Natural killer cell (primary cell): ENCODE measurements around the gene SLC26A4. TPM values are rescaled to one million over a fixed set of nuclear protein-coding genes. Genes with fewer than 3 reads are reported as not detected.
"Not testable (repeated sequence)": the region's sequence is repeated elsewhere in the genome, so short reads cannot be mapped to it uniquely, and the experiment has no call there.

ENCODE experiments used
- ATAC-seq, 3 donors: fragments of 150-1000 bp in 2 of 3; fragments of 200-7000 bp in 1 of 3; cut with Tn5 transposase; 1 replicate in 1 of 3; 2 replicates in 2 of 3; pipeline ENCODE4 v1.10.0; 2021; ENCODE audit warnings: mild to moderate bottlenecking in 2 of 3, moderate library complexity in 2 of 3
- DNase-seq, 2 donors: peaks; one replicate each; pipeline versions ENCODE4 v3.0.0 to v3.0.0-alpha.2; 2013 to 2021; ENCODE audit warnings: mixed read lengths in 1 of 2
- H3K27ac ChIP-seq: one replicate; pipeline ENCODE4 v1.5.1; 2013; ENCODE audit warnings: mild to moderate bottlenecking, low read length
- H3K27me3 ChIP-seq: one replicate; pipeline ENCODE4 v1.6.1; 2013; ENCODE audit warnings: low read length; ENCODE audit not compliant: control insufficient read depth, insufficient read depth
- H3K36me3 ChIP-seq: one replicate; pipeline ENCODE4 v1.6.1; 2013; ENCODE audit warnings: low read length; ENCODE audit not compliant: control insufficient read depth, insufficient read depth
- H3K4me1 ChIP-seq: one replicate; pipeline ENCODE4 v1.6.1; 2013; ENCODE audit warnings: low read length; ENCODE audit not compliant: control insufficient read depth, insufficient read depth
- H3K4me3 ChIP-seq: one replicate; pipeline ENCODE4 v1.5.1; 2013; ENCODE audit warnings: low read length
- H3K9me3 ChIP-seq: one replicate; pipeline ENCODE4 v1.6.1; 2013; ENCODE audit warnings: low read length; ENCODE audit not compliant: control insufficient read depth, insufficient read depth
- H3K27ac Mint-ChIP-seq, 2 donors: one replicate each; pipeline ENCODE4 v1.8.0; 2022; ENCODE audit warnings: mild to moderate bottlenecking in 2 of 2, mixed read lengths in 2 of 2, moderate library complexity in 1 of 2
- H3K27me3 Mint-ChIP-seq, 2 donors: one replicate each; pipeline ENCODE4 v1.8.0; 2022; ENCODE audit warnings: low read depth in 2 of 2, mixed read lengths in 2 of 2
- H3K36me3 Mint-ChIP-seq: one replicate; pipeline ENCODE4 v1.8.0; 2022; ENCODE audit warnings: mixed read lengths
- H3K4me1 Mint-ChIP-seq, 2 donors: one replicate each; pipeline ENCODE4 v1.8.0; 2022; ENCODE audit warnings: mixed read lengths in 2 of 2
- H3K4me3 Mint-ChIP-seq: one replicate; pipeline ENCODE4 v1.8.0; 2022; ENCODE audit warnings: mild to moderate bottlenecking, moderate library complexity, mixed read lengths
- H3K9me3 Mint-ChIP-seq, 2 donors: one replicate each; pipeline ENCODE4 v1.8.0; 2022; ENCODE audit warnings: mixed read lengths in 2 of 2
- CTCF ChIP-seq: fragments of 200-600 bp; IDR thresholded peaks from one replicate; pipeline ENCODE4 v1.8.0; 2022; ENCODE audit warnings: antibody characterized with exemption
- WGBS: methylation state at CpG from one replicate; pipeline ENCODE4 v1.1.7; 2013; ENCODE audit warnings: missing lambda C conversion rate; ENCODE audit not compliant: insufficient coverage; 5-methylcytosine and 5-hydroxymethylcytosine counted together
- intact Hi-C: fragments of 100-400 bp; cut with micrococcal nuclease; formaldehyde crosslinking; loops from one replicate; pipeline ENCODE4 v1.14.2; 2022
- total RNA-seq, 4 donors: library from RNA; stranded (reverse); fragments of 120-200 nt in 1 of 4; gene quantifications; one replicate each; pipeline versions ENCODE4 v1.2.3 to v1.2.4, GENCODE V29; 2013 to 2022

The SLC26A4 gene
- total RNA-seq, 3 donors from 2014 or later (not counting 1 experiment from before 2014, with no cell fraction given), result 0.45 TPM; not detected in 2

DNA sequence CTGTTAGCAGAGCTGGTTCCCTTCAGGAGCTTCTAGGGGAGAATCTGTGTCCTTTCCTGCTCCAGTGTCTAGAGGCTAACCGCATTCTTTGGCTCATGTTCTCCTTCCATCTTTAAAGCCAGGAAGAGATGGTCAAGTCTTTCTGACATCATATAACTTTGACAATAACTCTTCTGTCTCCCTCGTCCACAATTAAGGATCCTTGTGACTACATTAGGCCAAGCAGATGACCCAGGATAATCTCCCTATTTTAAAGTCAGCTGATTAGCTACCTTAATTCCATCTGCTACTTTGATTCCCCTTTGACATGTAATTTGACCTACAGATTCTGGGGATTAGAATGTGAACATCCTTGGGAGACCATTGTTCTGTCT lies 28.1 kb upstream of the SLC26A4 start:
- no peaks in the 10 kb centered on the region for H3K9me3 Mint-ChIP-seq
- no peak for TF ChIP-seq CTCF
- no peak for DNase-seq
- intact Hi-C loops, result no loop called here
- H3K27ac Mint-ChIP-seq, result no peak overlapping the region
- no peak overlapping the region for H3K4me3 Mint-ChIP-seq
- no peak overlapping the region for H3K4me3 ChIP-seq
- H3K27me3 ChIP-seq, result no peaks in the 10 kb centered on the region
- no peak for ATAC-seq
- no peaks in the 10 kb centered on the region for H3K27me3 Mint-ChIP-seq
- H3K36me3 Mint-ChIP-seq, result no peaks in the 10 kb centered on the region
- WGBS, result 91% methylated on average over 2 of the region's 2 CpGs
- no peaks in the 10 kb centered on the region for H3K9me3 ChIP-seq
- peaks cover 3% of the 10 kb centered on the region for H3K4me1 ChIP-seq
- no peak overlapping the region for H3K27ac ChIP-seq
- H3K4me1 Mint-ChIP-seq, result peaks cover 0 to 6% of the 10 kb centered on the region in 2 donors
- no peaks in the 10 kb centered on the region for H3K36me3 ChIP-seq

DNA sequence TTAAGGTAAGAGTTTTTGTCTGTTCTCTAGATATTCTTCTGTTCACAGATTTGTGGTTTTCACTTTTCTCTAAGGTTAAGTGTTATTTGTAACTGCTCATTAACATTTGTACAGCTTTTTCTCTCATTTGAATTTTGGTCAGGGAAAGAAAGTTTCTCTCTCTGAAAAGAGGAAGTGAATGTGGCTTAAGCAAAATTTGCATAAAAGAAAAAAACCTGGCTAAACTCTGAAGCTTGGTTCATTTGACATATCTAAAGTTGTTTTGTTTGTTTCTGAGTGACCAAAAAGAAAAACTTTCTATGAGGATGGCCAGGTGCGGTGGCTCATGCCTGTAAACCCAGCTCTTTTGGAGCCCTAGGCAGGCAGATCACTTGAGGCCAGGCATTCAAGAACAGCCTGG lies 22.0 kb upstream of the SLC26A4 start:
- Histone ChIP-seq H3K9me3 (no peaks in the 10 kb centered on the region), H3K4me3 (no peak overlapping the region), H3K36me3 (no peaks in the 10 kb centered on the region), H3K4me1 (peaks cover 3% of the 10 kb centered on the region), H3K27me3 (no peaks in the 10 kb centered on the region), H3K27ac (peak overlapping the region; percentile 53)
- H3K36me3 Mint-ChIP-seq, result no peaks in the 10 kb centered on the region
- no peak overlapping the region for H3K27ac Mint-ChIP-seq
- no peak overlapping the region for H3K4me3 Mint-ChIP-seq
- H3K9me3 Mint-ChIP-seq, result no peaks in the 10 kb centered on the region
- ATAC-seq (no peak), DNase-seq (no peak)
- intact Hi-C loops, result no loop called here
- peaks cover 6% of the 10 kb centered on the region in 2 donors for H3K4me1 Mint-ChIP-seq
- 26% methylated on average over 1 of the region's 1 CpG for WGBS
- peaks cover 0 to 3% of the 10 kb centered on the region in 2 donors for H3K27me3 Mint-ChIP-seq
- no peak for TF ChIP-seq CTCF

DNA sequence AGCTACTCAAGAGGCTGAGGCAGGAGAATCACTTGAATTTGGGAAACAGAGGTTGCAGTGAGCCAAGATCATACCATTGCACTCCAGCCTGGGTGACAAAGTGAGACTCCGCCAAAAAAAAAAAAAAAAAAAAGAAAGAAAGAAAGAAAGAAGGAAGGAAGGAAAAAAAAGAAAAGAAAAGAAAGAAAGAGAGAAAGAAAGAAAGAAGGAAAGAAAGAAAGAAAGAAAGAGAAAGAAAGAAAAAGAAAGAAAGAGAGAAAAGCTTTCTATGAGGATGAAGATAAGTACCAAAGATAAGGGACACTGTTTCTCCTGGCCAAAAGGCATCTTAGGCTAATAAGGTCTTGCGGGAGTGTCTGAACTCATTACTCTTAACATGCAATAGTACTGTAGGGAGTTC lies 21.6 kb upstream of the SLC26A4 start:
- ATAC-seq, H3K4me1 ChIP-seq, H3K27me3 ChIP-seq, H3K4me1 Mint-ChIP-seq, H3K36me3 ChIP-seq, H3K27me3 Mint-ChIP-seq, H3K4me3 ChIP-seq, DNase-seq, H3K4me3 Mint-ChIP-seq, H3K9me3 ChIP-seq, intact Hi-C loops, H3K9me3 Mint-ChIP-seq, H3K36me3 Mint-ChIP-seq, H3K27ac Mint-ChIP-seq: not testable (repeated sequence)
- peak overlapping the region; percentile 53 for H3K27ac ChIP-seq
- WGBS, result 100% methylated on average over 1 of the region's 2 CpGs

DNA sequence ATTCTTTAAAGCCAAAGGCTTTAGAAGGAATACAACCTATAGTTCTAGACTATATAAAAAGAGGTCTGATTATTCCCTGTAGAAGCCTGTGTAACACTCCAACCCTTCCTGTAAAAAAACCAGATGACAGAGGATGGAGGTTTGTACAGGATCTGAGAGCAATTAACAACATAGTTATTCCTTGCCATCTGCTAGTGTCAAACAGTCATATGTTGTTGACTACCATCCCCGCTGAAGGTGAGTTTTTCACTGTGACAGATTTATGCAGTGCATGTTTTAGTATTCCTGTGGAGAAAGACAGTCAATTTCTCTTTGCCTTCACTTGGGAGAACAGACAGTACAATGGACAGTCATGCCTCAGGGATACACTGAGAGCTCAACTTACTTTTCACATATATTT lies 19.0 kb upstream of the SLC26A4 start:
- DNase-seq (no peak), ATAC-seq (no peak)
- Histone ChIP-seq H3K36me3 (no peaks in the 10 kb centered on the region), H3K4me3 (no peak overlapping the region), H3K27me3 (no peaks in the 10 kb centered on the region), H3K27ac (no peak overlapping the region), H3K4me1 (peaks cover 6% of the 10 kb centered on the region), H3K9me3 (no peaks in the 10 kb centered on the region)
- Mint-ChIP-seq H3K27me3 (peaks cover 0 to 3% of the 10 kb centered on the region in 2 donors), H3K27ac (no peak overlapping the region), H3K4me3 (no peak overlapping the region), H3K36me3 (no peaks in the 10 kb centered on the region), H3K9me3 (peaks cover 0 to 2% of the 10 kb centered on the region in 2 donors), H3K4me1 (peaks cover 5 to 12% of the 10 kb centered on the region in 2 donors)
- intact Hi-C loops, result no loop called here
- TF ChIP-seq CTCF, result no peak
- WGBS, result 80% methylated on average over 1 of the region's 1 CpG
